ENCODE data around the gene DGCR2. TPM values are rescaled to one million over a fixed set of nuclear protein-coding genes. Genes with fewer than 3 reads are reported as not detected.

The DGCR2 gene
- polyA plus RNA-seq, 1 experiment: 44.3 TPM

GRCh38 chr22:19082793-19083192, 39.4 kb downstream of the DGCR2 start:
- DNase-seq (ENCODE audit: low read depth): no peak
- TF ChIP-seq, protein P1, sequence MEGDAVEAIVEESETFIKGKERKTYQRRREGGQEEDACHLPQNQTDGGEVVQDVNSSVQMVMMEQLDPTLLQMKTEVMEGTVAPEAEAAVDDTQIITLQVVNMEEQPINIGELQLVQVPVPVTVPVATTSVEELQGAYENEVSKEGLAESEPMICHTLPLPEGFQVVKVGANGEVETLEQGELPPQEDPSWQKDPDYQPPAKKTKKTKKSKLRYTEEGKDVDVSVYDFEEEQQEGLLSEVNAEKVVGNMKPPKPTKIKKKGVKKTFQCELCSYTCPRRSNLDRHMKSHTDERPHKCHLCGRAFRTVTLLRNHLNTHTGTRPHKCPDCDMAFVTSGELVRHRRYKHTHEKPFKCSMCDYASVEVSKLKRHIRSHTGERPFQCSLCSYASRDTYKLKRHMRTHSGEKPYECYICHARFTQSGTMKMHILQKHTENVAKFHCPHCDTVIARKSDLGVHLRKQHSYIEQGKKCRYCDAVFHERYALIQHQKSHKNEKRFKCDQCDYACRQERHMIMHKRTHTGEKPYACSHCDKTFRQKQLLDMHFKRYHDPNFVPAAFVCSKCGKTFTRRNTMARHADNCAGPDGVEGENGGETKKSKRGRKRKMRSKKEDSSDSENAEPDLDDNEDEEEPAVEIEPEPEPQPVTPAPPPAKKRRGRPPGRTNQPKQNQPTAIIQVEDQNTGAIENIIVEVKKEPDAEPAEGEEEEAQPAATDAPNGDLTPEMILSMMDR (IDR thresholded peaks at IDR 0.05; ENCODE audit: insufficient read depth, low read depth, low read length): no peak
- CTCF ChIA-PET: no interaction called here
- Histone ChIP-seq H3K4me3 (ENCODE audit: low read depth, low read length) (no peak overlapping the region), H3K27me3 (ENCODE audit: control insufficient read depth, insufficient read depth, low read length) (no peaks in the 10 kb centered on the region), H3K36me3 (ENCODE audit: control insufficient read depth, insufficient read depth, low read length) (peaks cover 5% of the 10 kb centered on the region; the same call in 1 of the 2 replicates)
- POLR2A ChIA-PET: no interaction called here

GRCh38 chr22:19082101-19082500, 40.1 kb downstream of the DGCR2 start:
- ChIA-PET POLR2A (no interaction called here), CTCF (interaction anchor here (1.1 kb wide), 1 partner anchor 11 kb away, joined by 3 read pairs; no protein-coding TSS in a partner anchor)
- peaks cover 5% of the 10 kb centered on the region; the same call in 1 of the 2 replicates for H3K36me3 ChIP-seq (ENCODE audit: control insufficient read depth, insufficient read depth, low read length)
- H3K27me3 ChIP-seq (ENCODE audit: control insufficient read depth, insufficient read depth, low read length): no peaks in the 10 kb centered on the region
- no peak overlapping the region for H3K4me3 ChIP-seq (ENCODE audit: low read depth, low read length)
- no peak for DNase-seq (ENCODE audit: low read depth)
- TF ChIP-seq, protein P1 (IDR thresholded peaks at IDR 0.05; ENCODE audit: insufficient read depth, low read depth, low read length): no peak

GRCh38 chr22:19081351-19081750, 40.9 kb downstream of the DGCR2 start:
- ChIA-PET POLR2A (no interaction called here), CTCF (interaction anchor here (1.1 kb wide), 1 partner anchor 10 kb away, joined by 3 read pairs; no protein-coding TSS in a partner anchor)
- no peaks in the 10 kb centered on the region for H3K27me3 ChIP-seq (ENCODE audit: control insufficient read depth, insufficient read depth, low read length)
- DNase-seq (ENCODE audit: low read depth): no peak
- TF ChIP-seq, protein P1 (IDR thresholded peaks at IDR 0.05; ENCODE audit: insufficient read depth, low read depth, low read length): no peak
- H3K4me3 ChIP-seq (ENCODE audit: low read depth, low read length): no peak overlapping the region
- peaks cover 5% of the 10 kb centered on the region; the same call in 1 of the 2 replicates for H3K36me3 ChIP-seq (ENCODE audit: control insufficient read depth, insufficient read depth, low read length)

DNA sequence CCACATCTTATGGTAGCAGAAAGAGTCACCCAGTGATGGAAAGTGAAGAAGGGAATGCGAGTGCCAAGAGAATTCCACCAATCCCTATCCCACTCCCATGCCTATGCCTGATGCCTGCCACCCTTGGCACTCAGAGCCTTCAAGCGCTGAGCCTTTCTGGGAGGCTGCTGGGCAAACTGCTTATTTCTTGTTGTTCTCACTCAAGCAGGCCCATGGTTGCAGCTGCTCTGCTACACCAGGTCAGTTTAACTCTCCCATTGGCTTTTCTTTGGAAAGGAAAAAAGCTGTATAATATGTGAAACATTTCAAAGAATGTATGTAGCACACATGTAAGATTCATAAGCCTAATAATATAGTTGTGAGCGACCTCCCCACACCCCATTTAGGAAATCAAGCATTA, 41.4 kb downstream of the DGCR2 start:
- Histone ChIP-seq H3K4me3 (ENCODE audit: low read depth, low read length) (no peak overlapping the region), H3K27me3 (ENCODE audit: control insufficient read depth, insufficient read depth, low read length) (no peaks in the 10 kb centered on the region), H3K36me3 (ENCODE audit: control insufficient read depth, insufficient read depth, low read length) (peaks cover 5% of the 10 kb centered on the region; the same call in 1 of the 2 replicates)
- DNase-seq (ENCODE audit: low read depth): no peak
- TF ChIP-seq, protein P1 (IDR thresholded peaks at IDR 0.05; ENCODE audit: insufficient read depth, low read depth, low read length): no peak
- ChIA-PET POLR2A (no interaction called here), CTCF (interaction anchor here (1.1 kb wide), 1 partner anchor 10 kb away, joined by 3 read pairs; no protein-coding TSS in a partner anchor)

DNA sequence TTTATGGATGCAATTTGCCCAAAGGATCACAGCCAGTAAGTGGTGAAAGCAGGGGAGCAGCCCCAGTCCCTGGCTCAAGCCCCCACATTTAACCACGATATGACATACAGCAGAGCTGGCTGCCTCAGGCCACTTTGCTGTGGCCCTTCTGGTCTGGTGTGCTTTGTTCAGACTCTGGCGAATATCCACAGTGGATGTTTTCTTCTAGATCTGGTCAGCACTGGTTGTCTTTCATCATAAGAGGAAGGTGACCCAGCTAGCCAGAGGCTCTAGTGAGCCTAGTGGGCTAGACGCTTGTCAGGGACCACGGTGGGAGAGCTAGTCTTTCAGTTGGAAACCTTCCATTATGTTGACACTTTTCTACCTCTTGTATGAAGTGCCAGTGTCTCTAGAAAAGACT, 42.5 kb downstream of the DGCR2 start:
- no peak overlapping the region for H3K4me3 ChIP-seq (ENCODE audit: low read depth, low read length)
- DNase-seq (ENCODE audit: low read depth): no peak
- H3K27me3 ChIP-seq (ENCODE audit: control insufficient read depth, insufficient read depth, low read length): no peaks in the 10 kb centered on the region
- H3K36me3 ChIP-seq (ENCODE audit: control insufficient read depth, insufficient read depth, low read length): peaks cover 5% of the 10 kb centered on the region; the same call in 1 of the 2 replicates
- ChIA-PET CTCF (no interaction called here), POLR2A (no interaction called here)
- TF ChIP-seq, protein P1 (IDR thresholded peaks at IDR 0.05; ENCODE audit: insufficient read depth, low read depth, low read length): no peak
